Measurements from ENCODE around the gene CHSY3.
A peak's percentile ranks its signal among the peaks of the same experiment; 100 is the strongest.
"Not testable (repeated sequence)": the region's sequence is repeated elsewhere in the genome, so short reads cannot be mapped to it uniquely, and the experiment has no call there.

CHSY3 gene

DNA sequence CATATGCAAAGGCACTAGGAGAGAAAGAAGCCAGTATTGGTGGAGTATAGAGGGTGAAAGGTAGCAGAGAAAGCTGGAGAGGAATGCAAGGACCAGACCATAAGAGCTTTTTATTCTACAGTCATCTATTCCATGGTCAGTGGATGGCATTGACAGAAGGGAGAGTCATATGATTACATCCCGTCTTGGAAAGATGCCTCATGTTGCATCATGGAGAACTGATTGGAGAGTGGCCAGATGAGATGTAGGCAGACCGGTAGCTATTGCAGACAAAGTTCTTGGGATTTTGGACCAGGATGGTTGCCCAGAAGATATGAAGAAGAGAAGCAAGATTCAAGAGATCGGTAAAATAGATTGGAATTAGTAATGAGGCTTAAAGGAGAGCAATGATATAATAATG lies 260.7 kb downstream of the CHSY3 start:
- DNase-seq (ENCODE audit: low read depth), result peak; percentile 87

GRCh38 chr5:130166839-130167490 lies 262.7 kb downstream of the CHSY3 start:
- DNase-seq (ENCODE audit: low read depth), result no peak

DNA sequence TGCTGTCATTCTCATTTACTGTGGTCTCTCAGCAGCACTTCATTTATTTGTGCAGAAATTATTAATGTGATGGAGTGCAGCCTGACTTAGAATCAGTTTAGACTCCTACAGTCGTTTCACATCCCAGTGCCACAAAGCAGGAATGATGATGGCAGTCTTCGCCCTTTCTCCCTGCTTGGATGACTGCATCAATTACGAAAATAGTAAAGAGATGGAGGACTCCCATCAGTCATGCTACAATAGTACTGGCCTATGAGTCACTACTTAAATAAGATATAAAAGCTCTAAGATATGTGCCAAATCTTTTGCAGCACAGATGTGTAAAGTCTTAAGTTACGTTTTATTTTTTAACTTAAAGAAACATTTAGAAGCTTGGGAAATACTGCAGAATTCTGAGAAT lies 263.9 kb downstream of the CHSY3 start:
- peak; percentile 61 for DNase-seq (ENCODE audit: low read depth)

GRCh38 chr5:130171699-130172098 lies 267.4 kb downstream of the CHSY3 start:
- DNase-seq (ENCODE audit: low read depth), result no peak

- no peak for DNase-seq (ENCODE audit: low read depth)
These were observed 278.9 kb downstream of the CHSY3 start for GRCh38 chr5:130183115-130183514.

GRCh38 chr5:130189961-130190360 lies 285.7 kb downstream of the CHSY3 start:
- DNase-seq (ENCODE audit: low read depth), result peak; percentile 3

DNA sequence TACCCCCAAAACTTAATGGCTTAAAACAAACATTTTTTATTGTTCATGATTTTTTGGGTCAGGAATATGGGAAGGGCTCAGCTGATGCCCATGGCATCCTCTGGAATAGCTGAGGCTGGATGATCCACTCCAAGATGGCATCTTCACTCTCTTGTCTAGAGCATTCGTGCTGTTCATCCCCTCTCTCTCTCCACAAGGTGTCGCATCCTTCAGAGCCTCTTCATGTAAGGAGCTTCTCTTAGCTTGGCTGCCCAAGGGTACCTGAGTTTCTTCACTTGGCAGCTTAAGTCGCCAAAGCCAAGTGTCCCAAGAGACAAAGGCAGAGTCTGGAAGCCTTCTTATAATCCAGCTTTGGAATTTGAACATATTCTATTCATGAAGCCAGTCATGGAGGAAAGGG lies 294.7 kb downstream of the CHSY3 start:
- DNase-seq (ENCODE audit: low read depth), result peak; percentile 57

- DNase-seq (ENCODE audit: low read depth), result peak; percentile 3
These were observed 302.4 kb downstream of the CHSY3 start for GRCh38 chr5:130206686-130207085.

DNA sequence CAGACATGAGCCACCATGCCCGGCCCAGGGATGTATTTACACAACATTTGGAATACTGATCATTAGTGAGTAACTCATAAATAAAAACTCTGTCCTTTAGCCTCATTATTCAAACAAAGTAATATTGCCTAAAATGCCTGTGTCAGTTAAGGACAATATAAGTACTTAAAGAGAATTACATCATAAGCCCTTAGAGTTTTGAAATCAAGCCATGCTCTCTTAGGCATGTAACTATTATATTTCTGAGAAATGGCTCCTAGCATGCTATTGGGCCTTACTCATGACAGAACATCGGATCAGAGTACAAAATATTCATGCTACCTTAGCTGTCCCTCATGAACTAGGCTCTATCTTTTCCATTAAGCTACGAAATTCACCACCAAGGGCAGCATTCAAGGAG lies 309.3 kb downstream of the CHSY3 start:
- peak; percentile 59 for DNase-seq (ENCODE audit: low read depth)

GRCh38 chr5:130216286-130216685 lies 312.0 kb downstream of the CHSY3 start:
- DNase-seq (ENCODE audit: low read depth), result no peak

DNA sequence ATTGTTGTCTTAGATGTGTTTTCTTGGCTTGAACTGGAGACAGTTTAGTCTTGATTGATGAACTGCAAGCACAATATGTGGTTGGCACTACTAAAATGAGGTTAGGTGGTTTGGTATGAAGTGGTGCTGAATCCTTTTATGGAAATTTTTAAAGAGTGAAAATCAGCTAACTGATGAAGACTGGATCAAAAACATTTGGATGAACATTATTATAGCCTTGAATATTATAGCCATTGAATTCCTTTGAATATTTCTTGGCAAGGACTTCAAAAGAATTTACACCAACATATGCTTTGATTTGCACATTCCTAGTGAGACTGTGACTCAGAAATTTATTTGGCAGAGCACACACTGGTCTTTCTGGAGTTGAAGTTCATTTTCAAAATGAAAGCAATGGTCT lies 318.3 kb downstream of the CHSY3 start:
- DNase-seq (ENCODE audit: low read depth), result peak; percentile 26

GRCh38 chr5:130226556-130226955 lies 322.3 kb downstream of the CHSY3 start:
- DNase-seq (ENCODE audit: low read depth), result not testable (repeated sequence)

DNA sequence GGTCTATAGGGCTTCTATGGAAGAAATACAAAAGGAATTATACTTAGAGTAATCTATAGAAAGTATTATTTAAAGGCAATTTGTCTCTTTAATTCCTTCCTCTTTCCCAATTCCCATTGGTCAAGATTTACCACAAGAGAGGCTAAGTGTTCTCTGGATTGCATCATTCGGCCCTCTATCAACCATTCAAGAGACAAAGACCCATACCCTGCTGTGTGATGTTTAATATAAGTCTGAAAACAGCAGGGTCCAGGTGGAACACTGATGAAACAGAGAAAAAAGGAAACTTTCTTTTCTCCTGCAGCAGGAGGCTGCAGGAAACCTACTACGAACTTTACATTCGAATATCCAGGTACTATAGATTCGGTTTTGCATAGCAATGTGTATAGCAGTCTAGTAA lies 323.4 kb downstream of the CHSY3 start:
- DNase-seq (ENCODE audit: low read depth), result peak; percentile 7

DNA sequence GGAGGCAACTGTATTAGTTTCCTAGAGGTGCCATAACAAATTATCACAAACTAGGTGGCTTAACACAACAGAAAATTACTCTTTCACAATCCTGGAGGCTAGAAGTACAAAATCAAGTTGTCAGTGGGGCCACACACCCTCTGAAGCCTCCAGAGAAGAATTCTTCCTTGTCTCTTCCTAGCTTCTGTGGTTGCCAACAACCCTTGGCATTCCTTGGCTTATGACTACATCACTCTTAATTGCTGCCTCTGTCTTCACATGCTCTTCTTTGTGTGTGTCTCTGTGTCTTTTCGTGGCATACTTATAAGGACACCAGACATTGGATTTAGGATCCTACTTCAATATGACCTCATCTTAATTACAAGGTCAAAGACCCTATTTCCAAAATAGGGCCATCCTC lies 327.5 kb downstream of the CHSY3 start:
- peak; percentile 5 for DNase-seq (ENCODE audit: low read depth)

- DNase-seq (ENCODE audit: low read depth), result peak; percentile 21
These were observed 330.6 kb downstream of the CHSY3 start for GRCh38 chr5:130234816-130235215.

Measured in amniotic epithelial cell (primary cell).